Endometrium (tissue), 2 donors: ENCODE data around the gene AMFR.

Source experiments
- FAIRE-seq: peaks from 2 replicates; lab custom pipeline; 2012; peaks lifted over from hg19 to GRCh38; lab: Jason Lieb, UNC
- donor health status: control.
- donor health status: control.

AMFR gene

DNA sequence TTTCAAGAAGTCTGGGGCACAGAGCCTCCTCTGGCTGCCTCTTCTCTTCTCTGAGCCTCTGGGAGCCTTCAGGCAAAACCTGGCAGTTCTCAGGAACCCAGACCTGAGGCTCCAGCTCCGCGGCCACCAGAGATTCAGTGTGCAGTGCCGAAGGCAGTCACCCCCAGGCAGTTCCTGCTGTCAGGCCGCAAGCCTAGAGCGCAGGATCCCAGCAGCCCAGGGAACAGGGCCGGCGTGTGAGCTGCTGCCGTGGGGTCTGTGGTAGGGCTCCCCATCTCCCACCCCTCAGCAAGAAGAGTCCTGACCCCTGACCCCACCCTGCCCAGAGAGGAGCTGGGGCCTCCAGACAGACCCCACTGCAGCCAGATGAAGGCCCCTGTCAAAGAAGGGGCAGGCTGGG lies 78.2 kb downstream of the AMFR start:
- FAIRE-seq = no peak

DNA sequence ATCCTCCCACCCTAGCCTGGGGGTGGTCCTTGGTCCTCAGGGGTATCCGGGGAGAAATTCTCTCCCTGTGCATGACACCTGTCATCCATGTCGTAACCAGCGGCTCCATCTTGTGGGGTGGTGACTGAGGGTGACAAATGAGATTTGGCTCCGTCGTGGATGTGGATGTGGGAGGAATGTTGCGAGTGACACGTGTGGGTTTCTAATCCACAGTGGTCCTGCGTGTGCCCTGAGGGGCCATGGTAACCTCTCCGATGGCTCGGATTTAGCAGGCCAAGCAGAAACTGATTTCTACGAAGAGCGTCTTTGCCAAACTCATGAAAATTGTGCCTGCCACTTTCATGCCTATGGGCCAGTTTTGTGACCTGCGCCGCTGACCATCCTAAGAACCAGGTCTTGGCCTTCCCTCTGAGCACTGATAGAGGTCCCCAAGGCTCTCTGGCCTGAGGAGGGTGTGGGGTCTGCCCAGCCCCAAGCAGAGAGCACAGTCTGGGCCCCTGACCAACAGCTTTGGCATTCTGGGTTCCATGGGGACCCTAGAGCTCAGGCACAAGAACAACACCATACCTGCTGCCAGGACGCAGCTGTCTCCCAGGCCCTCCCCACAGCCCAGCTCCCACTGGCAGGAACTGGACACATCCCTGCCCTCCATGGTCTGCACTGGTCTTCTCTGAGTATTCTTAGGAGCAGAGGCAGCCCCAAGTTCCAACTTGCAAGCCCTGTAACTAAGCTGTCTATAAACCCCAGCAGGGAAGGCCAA lies 79.0 kb downstream of the AMFR start:
- FAIRE-seq = no peak

DNA sequence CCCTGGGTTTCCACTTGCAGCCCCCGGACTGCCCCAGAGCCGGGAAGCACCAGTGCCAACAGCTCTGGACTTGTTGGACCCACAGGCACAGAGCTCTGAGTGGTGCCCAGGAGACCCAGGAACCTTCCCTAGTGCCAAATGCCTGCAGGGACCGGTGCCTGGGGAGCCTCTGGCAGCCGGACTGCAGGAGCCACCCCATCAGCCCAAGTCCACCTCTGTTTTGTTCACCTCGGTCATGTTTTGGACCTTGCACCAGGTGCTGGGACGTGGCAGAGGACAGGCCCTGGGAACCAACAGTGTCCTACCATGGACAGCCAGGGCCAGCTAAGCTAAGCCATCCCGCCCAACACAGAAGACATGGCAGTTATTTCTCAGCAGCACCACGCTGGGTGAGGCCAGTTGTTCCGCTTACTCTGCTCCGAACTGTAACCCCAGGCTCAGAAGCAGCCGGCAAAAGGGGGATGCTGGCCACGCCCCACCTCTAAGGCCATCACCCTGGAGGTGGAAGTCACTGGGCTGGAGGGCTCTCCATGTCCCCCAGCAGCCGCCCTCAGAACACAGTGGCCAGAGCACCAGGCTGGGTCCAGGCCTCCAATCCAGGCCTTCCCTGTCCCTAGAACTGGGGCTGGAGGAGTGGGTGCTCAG lies 79.8 kb downstream of the AMFR start:
- no peak for FAIRE-seq

DNA sequence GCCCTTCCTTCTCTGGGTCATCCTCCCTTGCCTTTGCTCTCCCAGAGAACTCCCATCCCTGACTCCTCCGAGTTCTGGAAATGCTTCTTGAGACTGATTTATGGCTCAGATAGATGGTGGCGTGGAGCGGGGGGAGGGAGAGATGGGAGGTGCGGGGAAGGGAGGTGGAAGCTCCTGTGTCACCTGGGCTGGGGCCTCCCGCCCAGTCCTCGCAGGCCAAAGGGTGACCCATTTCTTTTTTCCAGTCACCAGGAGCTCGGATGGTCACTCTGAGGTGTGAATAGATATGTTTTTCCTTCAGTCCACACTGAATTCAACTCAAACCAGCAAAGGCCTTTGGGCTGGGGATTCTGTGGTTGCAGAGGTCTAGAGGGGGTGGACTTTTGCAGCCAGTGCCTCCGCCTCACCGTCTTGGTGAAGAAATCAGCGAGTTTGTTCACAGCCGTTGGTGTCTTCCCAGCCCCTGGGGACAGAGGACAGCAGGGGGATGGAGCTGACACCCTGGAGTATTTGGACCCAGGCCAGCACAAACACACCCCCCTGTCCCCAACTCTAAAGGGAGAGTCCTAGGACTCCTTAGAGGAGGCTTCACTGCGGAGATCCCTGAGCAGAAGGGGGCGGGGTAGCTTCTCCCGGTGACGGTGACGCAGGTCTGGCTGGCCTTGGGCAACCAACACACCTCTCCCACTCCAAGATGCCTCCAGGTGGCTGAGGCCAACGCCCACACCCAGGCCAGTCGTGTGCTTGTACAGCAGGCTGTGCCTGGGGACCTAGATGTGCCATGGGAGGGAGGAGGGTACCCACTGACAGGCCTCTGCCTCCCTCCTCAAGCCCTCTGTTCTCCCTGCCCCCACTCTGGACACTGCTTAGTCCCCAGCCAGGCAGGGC lies 80.6 kb downstream of the AMFR start:
- no peak for FAIRE-seq

DNA sequence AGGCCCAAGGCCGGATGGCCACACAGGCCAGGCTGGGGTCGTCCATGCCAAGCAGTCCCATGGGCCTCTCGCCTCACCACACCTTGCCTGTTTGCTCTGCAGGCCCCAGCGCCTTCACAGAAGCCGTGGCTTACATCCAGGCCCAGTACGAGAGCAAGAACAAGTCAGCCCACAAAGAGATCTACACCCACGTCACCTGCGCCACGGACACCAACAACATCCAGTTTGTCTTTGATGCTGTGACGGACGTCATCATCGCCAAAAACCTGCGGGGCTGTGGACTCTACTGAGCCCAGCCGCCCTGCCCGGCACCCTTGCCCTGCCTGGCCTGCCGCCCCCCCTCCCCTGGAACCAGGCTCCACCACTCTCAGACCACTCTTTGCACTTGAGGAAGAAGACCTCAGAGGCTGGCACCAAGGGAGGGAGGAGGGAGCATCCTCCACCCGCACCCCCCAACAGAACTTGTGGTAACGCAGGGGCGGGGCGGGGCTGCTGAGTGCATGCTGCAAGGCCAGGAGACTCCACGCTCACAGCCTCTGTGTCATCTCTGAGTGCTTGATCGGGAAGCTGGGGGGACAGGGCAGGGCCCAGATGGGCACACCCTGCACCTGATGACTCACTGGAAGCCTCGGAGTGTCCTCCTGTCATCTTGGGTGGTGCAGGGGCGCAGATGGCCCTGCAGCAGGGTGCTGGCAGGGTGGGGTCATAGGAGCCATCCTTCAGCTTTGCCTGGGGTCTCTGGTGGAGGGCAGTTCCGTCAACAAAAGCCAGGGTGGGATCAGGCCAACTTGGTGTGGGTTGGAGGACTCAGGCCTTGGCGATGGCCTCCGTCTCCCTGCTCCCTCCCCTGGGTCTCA lies 81.5 kb downstream of the AMFR start:
- no peak for FAIRE-seq

DNA sequence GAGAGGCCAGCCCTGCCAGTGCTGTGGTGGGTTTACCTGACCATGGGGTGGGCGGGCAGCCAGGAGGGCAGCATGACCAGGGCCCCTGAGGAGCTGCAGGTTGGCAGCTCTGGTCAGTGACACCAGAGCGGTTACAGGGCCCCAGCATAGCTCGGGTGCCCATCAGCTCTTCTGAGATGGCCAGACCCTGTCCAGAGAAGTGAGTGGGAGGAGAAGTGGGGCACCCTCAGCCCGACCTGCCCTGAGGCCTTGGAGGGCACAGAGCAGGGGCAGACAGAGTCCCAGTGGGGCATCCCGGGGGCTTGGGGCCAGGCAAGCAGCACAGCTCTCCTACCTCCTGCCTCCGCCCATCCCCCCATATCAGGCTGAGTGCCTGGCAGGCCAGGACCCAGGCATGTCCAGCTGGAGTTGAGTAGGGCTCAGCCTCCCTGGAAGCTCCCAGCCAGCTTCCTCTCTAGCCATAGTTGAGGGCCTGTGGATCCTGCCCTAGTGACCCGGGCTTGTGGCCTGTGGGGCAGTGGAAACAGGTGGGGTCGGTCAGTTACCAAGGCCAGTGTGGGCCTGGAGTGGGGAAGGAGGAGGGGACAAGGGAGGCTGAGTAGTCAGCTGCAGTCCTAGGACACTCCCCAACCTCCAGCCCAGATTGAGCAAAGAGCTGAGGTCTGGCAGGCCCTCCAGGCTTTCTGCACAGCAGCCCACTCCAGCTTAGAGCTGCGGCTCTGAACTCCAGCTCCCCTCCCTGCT lies 83.5 kb downstream of the AMFR start:
- FAIRE-seq = no peak

DNA sequence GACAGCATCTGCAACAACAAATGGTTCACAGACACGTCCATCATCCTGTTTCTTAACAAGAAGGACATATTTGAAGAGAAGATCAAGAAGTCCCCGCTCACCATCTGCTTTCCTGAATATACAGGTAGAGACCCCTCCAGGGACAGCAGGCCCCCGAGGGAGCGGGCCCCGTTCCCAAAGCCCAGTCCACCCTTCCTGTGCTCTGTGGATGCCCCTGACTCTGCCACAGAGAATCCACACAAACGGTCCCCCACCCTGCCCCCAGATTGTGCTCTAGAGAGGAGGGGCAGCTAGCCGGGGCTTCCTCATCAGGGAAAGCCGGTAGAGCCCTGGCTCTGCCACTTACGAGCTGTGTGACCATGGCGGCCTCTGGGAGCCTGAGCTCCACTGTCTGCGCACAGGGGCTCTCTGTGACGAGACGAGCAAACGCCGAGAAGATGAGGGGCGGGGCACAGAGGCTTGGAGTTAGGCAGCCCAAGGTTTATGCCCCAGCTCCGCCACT lies 84.4 kb downstream of the AMFR start:
- no peak for FAIRE-seq

DNA sequence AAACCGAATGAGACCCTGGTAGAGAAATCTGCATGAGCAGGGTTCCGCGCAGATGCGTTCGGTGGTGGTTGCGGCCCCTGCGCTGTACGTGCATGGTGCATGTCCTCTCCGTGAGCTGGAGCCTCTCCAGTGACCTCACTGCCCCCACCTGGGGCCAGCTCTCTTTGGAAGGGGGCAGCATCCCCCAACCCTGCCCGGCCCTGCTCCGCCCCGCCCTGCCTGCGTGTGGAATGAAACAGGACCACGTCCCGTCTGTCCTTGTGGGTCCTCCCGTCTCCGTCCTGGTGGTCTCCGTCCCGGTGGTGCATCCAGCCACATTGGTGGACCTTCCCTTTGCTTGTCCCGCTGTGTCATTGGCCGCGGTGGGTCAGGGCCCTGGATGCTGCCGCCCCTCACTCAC lies 84.9 kb downstream of the AMFR start:
- no peak for FAIRE-seq

DNA sequence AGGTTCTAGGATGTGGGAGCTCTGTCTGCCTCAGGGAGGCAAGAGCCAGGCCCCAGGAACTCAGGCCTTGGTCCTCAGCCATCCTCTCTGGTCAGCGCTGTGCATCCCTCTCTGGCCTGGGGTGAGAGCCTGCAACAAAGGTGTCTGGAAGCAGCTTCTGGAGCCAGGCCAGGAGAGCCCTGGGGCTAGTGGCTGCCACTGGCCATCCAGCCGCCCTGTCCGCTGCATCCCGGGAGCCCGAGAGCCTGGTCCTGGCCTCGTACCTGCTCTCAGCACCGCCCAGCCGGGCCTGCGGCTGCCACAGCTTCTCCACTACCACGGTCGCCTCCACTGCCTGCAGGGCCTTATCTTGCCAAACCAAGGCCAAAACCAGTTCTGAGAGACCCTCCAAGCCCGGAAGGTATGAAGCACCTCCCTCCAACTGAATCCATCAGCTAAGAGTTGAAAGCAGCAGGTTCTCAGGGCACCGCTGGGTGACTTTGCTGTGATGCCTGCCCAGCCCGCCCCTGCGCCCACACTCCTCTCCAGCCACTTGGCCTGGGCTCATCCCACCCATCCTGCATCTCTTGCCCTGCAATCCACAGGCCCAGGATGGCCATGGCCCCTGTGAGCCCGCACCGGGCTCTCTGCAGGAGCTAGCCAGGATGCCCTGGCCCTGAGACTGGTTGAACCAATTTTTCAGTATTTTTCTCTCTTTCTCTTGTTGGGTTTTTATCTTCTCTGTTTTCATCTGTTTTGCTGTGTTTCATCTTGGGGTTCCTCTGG lies 85.7 kb downstream of the AMFR start:
- no peak for FAIRE-seq

DNA sequence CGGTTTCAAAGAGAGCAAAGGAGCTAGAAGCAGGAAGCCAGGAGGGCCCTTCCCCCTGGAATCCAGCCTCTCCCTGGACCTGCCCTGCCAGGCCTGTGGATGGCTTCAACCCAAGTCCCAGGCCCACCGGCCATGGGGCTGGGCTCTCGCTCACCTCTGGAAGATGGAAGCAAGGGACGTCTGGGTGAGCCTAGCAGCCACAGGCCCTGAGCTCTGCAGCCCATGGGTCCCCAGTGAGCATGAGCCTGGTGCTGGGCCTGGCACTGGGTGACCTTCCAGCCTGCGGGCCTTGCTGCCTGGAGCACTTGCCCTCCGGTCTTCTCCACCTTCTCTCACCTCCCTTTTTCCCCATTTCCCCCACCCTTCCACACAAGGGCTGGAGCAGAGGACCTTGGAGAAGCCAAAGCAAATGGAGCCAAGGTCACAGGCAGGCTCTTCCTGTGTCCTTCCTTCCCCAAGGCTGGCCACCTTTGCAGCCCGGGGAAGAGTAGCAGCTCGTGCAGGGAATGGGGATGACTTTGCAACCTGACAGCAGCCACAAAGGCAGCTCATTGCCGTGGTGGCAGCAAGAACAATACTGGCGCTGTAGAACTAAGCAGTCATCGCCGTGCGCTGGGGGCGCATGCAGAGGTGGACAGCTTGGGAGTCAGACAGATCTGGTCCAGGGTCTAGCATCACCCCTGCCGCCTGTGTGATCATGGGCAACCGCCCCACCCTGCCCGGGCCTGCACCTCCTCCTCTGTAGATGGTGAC lies 86.6 kb downstream of the AMFR start:
- FAIRE-seq = no peak

DNA sequence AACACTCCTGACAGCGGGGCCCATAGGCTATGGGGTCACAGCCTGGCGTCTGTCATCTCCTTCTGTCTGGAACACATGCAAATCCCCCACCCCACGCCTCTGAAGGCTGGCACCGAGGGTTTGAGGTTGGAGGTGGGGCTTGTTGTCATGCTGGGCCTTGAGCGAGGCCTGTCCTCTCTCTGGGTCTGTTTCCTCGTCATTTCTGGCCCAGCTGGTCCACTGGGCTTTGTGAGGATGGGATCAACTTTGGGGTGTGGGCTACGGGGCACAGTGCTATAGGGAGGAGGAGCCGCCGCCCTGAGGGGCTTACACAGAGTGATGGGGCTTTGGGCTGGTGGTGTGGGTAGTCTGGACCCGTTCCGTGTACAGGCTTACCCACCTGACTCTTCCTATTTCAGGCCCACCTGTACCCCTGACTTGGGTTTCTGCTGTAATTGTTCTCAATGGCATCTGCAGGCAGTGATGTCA lies 87.5 kb downstream of the AMFR start:
- no peak for FAIRE-seq

DNA sequence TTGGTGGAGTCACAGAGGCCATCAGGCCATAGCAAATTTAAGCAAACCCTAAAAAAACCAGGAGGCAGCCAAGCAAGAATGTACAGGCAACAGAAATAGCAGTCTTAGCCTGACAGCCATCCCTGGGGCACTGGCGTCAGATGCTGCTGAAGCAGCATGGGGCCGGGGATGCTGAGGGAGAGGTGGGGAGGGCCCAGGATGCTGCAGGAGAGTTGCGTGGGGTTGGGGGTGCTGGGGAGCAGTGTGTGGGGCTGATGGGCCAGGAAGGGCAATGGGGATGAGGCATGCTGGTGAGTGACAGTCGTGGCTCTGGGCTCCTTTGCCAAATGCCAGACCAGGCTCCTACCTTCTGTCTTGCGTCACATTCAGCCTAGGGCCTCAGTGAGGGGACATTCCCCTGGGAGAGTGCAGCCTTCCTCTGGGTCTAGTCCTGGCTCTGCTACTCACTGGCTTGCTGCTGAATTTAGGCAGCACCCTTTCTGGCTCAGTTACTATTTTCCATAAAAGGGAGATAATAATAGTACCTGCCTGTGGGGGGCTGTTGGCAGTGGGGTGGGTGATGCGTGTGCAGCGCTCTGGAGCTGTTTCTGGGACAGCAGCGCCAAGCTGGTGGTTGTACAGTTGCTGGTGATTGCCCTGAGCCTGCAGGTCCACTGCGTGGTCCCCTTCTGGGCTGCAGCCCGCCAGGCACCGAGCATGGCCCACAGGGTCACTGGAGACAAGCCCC lies 88.1 kb downstream of the AMFR start:
- FAIRE-seq = no peak

DNA sequence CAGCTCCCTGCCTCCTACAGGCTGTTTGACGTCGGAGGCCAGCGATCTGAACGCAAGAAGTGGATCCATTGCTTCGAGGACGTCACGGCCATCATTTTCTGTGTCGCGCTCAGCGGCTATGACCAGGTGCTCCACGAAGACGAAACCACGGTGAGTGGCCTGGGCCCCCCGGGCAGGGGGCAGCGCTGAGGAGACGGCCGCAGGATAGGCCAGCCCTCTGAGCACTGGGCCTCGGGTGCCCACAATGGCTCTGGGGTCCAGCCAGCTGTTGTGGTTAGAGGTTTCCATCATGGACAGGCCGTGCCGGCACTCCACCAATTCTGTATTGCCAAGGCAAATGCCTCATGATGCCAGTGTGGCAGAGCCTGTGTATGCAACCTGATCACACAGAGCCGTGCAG lies 88.6 kb downstream of the AMFR start:
- FAIRE-seq = no peak

DNA sequence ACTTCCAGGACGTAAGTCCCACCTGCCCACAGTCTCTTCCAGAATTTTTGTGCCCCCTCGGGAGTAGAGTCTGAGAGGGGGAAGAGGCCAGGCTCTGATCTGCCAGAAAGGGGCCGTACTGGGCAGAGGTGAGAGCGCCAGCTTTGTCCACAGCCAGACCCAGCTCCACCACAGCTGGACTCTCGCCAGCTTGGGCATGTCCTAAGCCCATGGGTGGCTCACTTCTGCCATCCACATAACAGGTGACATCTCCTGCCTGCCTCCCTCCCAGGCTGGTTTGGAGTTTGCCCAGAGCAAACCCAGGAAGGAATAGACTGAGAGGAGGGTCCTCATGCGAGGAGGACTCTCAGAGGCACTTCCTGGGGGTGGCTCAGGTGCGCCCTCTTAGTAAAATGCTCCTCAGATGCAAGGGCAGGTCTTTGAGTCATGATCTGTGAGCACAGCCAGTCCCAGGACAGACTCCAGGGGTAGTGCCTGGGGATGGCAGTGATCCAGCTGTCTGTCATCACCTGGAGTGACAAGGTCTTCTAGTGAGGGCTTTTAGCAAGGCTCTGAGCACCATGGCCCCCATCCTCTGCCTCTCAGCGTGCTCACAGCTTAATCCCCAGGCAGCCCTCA lies 89.2 kb downstream of the AMFR start:
- FAIRE-seq = no peak

DNA sequence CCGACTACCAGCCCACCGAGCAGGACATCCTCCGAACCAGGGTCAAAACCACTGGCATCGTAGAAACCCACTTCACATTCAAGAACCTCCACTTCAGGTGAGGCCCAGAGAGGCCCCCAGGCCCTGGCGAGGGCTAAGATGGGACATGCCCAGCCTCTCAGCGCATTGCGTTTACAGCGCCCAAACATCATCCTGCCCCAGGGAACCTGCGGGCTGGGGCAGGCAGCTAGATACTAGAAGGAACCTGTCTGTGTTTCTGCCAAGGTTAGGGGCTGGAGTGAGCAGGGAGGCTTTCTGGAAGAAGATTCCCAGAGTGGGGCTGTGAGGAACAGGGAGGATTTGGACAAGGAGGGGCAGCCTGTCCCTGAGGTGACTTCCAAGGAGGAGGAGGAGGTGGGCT lies 90.6 kb downstream of the AMFR start:
- FAIRE-seq = no peak

DNA sequence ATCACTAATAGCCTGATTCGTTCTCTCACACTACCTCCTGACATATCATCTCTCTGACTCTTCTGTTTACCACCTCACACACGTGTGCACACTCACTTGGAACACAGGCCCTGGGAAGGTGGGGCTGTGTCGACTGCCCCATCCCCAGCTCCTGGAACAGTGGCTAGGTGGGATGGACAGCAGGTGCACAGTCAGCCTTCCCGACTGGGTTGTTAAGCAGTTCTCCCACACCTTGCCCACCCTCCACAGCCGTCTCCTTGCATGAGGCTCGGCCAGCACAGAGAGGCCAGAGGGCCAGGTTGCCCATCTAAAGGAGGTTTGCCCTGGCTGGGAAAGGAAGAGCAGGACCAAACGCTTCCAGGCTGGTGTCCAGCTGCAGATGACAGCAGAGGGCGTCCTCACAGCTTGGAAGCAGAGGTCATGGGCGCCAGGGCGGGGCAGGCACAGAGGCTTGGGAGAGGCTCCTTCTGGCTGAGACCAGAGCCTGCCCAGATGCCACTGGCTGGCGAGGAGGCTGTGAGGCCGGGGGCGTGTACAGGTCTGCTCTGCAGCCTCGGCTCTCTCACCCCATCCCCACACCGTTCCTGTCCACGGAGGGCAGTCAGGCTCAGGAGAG lies 92.8 kb downstream of the AMFR start:
- FAIRE-seq = no peak

DNA sequence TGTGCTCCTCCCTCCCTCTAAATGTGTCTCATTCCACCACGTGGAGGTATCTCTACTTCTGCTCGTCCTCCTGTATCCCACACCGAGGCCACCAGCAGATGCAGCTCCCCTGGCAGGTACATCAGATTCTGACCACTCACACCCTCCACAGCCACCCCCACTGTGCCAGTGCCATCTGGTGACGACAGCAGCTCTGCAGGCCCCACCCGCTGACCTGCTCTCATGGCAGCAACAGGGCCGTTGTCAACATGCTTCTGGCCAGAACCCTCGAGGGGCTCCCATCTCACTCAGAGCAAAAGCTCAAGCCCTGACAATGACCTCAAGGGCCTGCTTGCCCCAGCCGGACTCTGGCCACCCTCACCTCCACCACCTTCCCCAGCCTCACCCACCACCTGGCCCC lies 93.4 kb downstream of the AMFR start:
- no peak for FAIRE-seq

DNA sequence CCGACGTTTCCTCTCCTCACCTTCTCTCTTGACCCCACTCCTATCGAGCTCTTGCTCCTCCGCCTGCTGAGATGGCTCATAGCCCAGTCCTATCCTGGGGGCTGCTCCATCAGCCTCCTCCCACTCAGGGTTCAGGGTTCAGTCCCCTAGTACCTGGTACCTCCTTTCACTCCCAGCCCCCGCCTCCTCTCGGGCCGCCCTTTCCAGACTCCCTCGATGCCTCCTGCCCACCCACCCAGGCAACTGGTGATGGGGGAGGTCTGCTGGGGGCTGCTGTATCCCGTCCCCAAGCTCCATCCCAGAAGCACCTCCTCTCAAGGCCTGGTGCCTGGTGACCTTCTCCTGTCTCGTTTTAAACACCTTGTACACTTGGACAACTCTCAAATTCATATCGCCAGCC lies 93.9 kb downstream of the AMFR start:
- no peak for FAIRE-seq
